HepG2 (cell line): ENCODE results near the gene COX10. TPM values are rescaled to one million over a fixed set of nuclear protein-coding genes. Genes with fewer than 3 reads are reported as not detected.

ENCODE experiments used
- ATAC-seq: fragments of 200-7000 bp; cut with Tn5 transposase; 3 replicates; pipeline ENCODE4 v1.9.1; 2020; ENCODE audit warnings: mild to moderate bottlenecking, moderate library complexity
- BruUV-seq: library from RNA; stranded (reverse); fragments of 400-500 nt; replicated peaks from 2 replicates; lab custom pipeline; 2021; lab: Mats Ljungman, UMichigan
- CTCF ChIA-PET: fragments of 300-600 bp; formaldehyde crosslinking; extraction: SDS; loops from one replicate; lab custom pipeline; 2021; ENCODE audit warnings: low total read pairs, inconsistent platforms, low intra/inter-chr PET ratio; lab: Yijun Ruan, JAX
- POLR2A ChIA-PET: fragments of 350-600 bp; sonication (Branson Sonifier 250); formaldehyde crosslinking; loops from one replicate; lab custom pipeline; 2020; ENCODE audit warnings: antibody characterized with exemption, inconsistent platforms; lab: Yijun Ruan, JAX
- DNase-seq: peaks from one replicate; pipeline ENCODE4 v3.0.0-alpha.2; 2015; ENCODE audit warnings: low spot score
- FAIRE-seq: peaks from 3 replicates; lab custom pipeline; 2011; peaks lifted over from hg19 to GRCh38; lab: Jason Lieb, UNC
- H2AFZ ChIP-seq: one replicate; pipeline ENCODE4 v1.6.1; 2011; ENCODE audit warnings: low read length, inconsistent platforms
- H3K27ac ChIP-seq: fragments of 300-600 bp; 3 replicates; pipeline ENCODE4 v1.8.0; 2011; ENCODE audit warnings: mixed run types, mild to moderate bottlenecking, mixed read lengths, low read length, inconsistent platforms; ENCODE audit not compliant: insufficient read depth; ENCODE audit errors: extremely low read length
- H3K27me3 ChIP-seq, 2 experiments: fragments of 200-600 bp in 1 of 2; 2 replicates in 1 of 2; 3 replicates in 1 of 2; pipeline versions ENCODE4 v1.6.0 to v1.8.0; 2011; ENCODE audit warnings: low read length in 2 of 2, mild to moderate bottlenecking in 2 of 2, moderate library complexity in 2 of 2, inconsistent platforms in 1 of 2; ENCODE audit not compliant: insufficient read depth in 2 of 2, control insufficient read depth in 1 of 2
- H3K36me3 ChIP-seq, 2 experiments: fragments of 200-600 bp in 1 of 2; replicated peaks in 1 of 2; 2 replicates in 1 of 2; 3 replicates in 1 of 2; pipeline versions ENCODE4 v1.5.1 to v1.8.0; 2011; ENCODE audit warnings: low read length in 2 of 2, inconsistent platforms in 1 of 2; ENCODE audit not compliant: insufficient read depth in 2 of 2, control insufficient read depth in 1 of 2
- H3K4me1 ChIP-seq: 2 replicates; pipeline ENCODE4 v1.5.1; 2012; ENCODE audit warnings: low read length, inconsistent platforms; ENCODE audit not compliant: insufficient read depth
- H3K4me2 ChIP-seq: 2 replicates; pipeline ENCODE4 v1.6.0; 2011; ENCODE audit warnings: low read depth, low read length, inconsistent platforms
- H3K4me3 ChIP-seq, 3 experiments: fragments of 200-600 bp in 1 of 3; sonication (generic), shearing (Covaris generic) in 1 of 3; replicated peaks in 1 of 3; 2 replicates each; pipeline ENCODE4 v1.5.1; 2011 to 2016; ENCODE audit warnings: low read length in 3 of 3, inconsistent platforms in 2 of 3, low read depth in 2 of 3, mild to moderate bottlenecking in 2 of 3, control low read depth in 1 of 3, mixed read lengths in 1 of 3; ENCODE audit not compliant: insufficient read depth in 1 of 3
- H3K79me2 ChIP-seq: one replicate; pipeline ENCODE4 v1.6.1; 2011; ENCODE audit warnings: low read length, inconsistent platforms; ENCODE audit not compliant: insufficient read depth
- H3K9ac ChIP-seq: 2 replicates; pipeline ENCODE4 v1.6.0; 2011; ENCODE audit warnings: mild to moderate bottlenecking, low read depth, low read length, inconsistent platforms; ENCODE audit not compliant: insufficient read depth
- H3K9me3 ChIP-seq: 2 replicates; pipeline ENCODE4 v1.5.1; 2012; ENCODE audit warnings: mild to moderate bottlenecking, low read length
- H4K20me1 ChIP-seq: 2 replicates; pipeline ENCODE4 v1.6.0; 2011; ENCODE audit warnings: inconsistent platforms, mild to moderate bottlenecking, low read length, moderate library complexity; ENCODE audit not compliant: insufficient read depth
- STAG1 ChIP-seq: sonication (generic); formaldehyde crosslinking; IDR thresholded peaks from 2 replicates; pipeline ENCODE4 v1.4.0; 2020; ENCODE audit warnings: missing genetic modification reagents
- ZEB1 ChIP-seq: IDR thresholded peaks from 2 replicates; pipeline ENCODE4 v1.6.1; 2012; ENCODE audit warnings: mild to moderate bottlenecking, low read depth, inconsistent platforms; ENCODE audit not compliant: insufficient replicate concordance
- ZSCAN12 ChIP-seq: sonication (generic); formaldehyde crosslinking; IDR thresholded peaks from 2 replicates; pipeline ENCODE4 v1.9.0; 2021; ENCODE audit warnings: mild to moderate bottlenecking, missing genetic modification reagents
- WGBS: methylation state at CpG from one replicate; pipeline ENCODE4 v1.1.6; 2017; ENCODE audit warnings: low lambda C conversion rate; 5-methylcytosine and 5-hydroxymethylcytosine counted together
- in situ Hi-C: cut with HindIII; loops from 2 replicates; pipeline ENCODE4 v1.10.0; 2017; ENCODE audit warnings: low pct_unique_long_range_greater_than_20kb; ENCODE audit not compliant: extremely low pct_ligation_motif_present
- intact Hi-C: fragments of 100-400 bp; cut with micrococcal nuclease; formaldehyde crosslinking; loops from one replicate; pipeline ENCODE4 v1.10.0; 2022; ENCODE audit not compliant: unreplicated experiment
- polyA plus RNA-seq, 8 experiments: library from polyadenylated mRNA; depleted of rRNA in 3 of 8; stranded (reverse) in 7 of 8; unstranded in 1 of 8; fragments of >200 nt; fragmentation: Illumina TruSeq in 4 of 8; extraction: Trizol in 4 of 8; gene quantifications; 2 replicates each; pipeline versions ENCODE4 v1.2.1 to v1.2.3, GENCODE V29; 2011 to 2016; ENCODE audit warnings: low read depth in 4 of 8, missing spikeins in 1 of 8, mixed read lengths in 1 of 8; ENCODE audit not compliant: insufficient read depth in 1 of 8
- total RNA-seq, 5 experiments: library from RNA; depleted of rRNA; stranded (reverse); fragments of >200 nt; fragmentation: Illumina TruSeq; extraction: Trizol; gene quantifications; 2 replicates each; pipeline ENCODE4 v1.2.3, GENCODE V29; 2016; ENCODE audit warnings: low read depth in 1 of 5
- TF ChIP-seq, protein P1 (sequence below): sonication (generic); formaldehyde crosslinking; IDR thresholded peaks from 2 replicates; pipeline ENCODE4 v1.5.0; 2020; ENCODE audit warnings: mild to moderate bottlenecking, missing genetic modification reagents, moderate library complexity
- TF ChIP-seq, protein P2 (sequence below): sonication (generic); formaldehyde crosslinking; IDR thresholded peaks from 2 replicates; pipeline ENCODE4 v1.4.0; 2020; ENCODE audit warnings: mild to moderate bottlenecking, missing genetic modification reagents

COX10 gene
- total and polyA plus RNA-seq, 2 of the 13 experiments (the other 11 are each of a cell fraction or from before 2014, with no cell fraction given), result 13.9 to 20.1 TPM

DNA sequence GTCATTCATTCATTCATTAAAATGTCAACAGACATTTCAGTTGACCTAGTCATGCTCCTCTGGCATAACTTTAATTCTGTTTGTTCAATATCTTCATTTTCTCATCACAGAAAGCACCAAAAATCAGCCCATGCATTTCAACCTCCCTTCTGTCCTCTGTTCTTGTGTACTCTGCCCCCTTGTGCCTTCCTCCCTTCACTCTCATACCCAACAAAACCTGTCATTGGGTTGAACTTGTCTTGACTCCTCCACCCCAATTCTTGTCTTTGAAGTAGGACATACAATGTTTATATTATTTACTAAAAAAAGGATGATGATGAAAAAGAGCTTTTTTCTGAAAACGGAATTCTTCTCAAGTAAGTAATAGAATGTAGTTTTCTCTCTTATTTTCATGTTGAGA lies 43.8 kb downstream of the COX10 start:
- Histone ChIP-seq H3K4me1 (no peaks in the 10 kb centered on the region), H2AFZ (no peak overlapping the region), H3K79me2 (no peaks in the 10 kb centered on the region), H3K36me3 (no peaks in the 10 kb centered on the region; a peak in 1 of 5 replicates), H3K27me3 (no peaks in the 10 kb centered on the region; a peak in 1 of 5 replicates), H4K20me1 (no peaks in the 10 kb centered on the region), H3K27ac (no peak overlapping the region), H3K4me2 (no peak overlapping the region), H3K9ac (no peak overlapping the region), H3K4me3 (no peak overlapping the region), H3K9me3 (no peaks in the 10 kb centered on the region)
- in situ Hi-C loops, result no loop called here
- DNase-seq (no peak), FAIRE-seq (no peak), ATAC-seq (no peak)
- ChIA-PET CTCF (no interaction called here), POLR2A (no interaction called here)
- intact Hi-C loops, result no loop called here
- 87% methylated on average over 1 of the region's 1 CpG for WGBS
- no peak for TF ChIP-seq ZSCAN12 (CRISPR knock-in tag)
- TF ChIP-seq, protein P1, sequence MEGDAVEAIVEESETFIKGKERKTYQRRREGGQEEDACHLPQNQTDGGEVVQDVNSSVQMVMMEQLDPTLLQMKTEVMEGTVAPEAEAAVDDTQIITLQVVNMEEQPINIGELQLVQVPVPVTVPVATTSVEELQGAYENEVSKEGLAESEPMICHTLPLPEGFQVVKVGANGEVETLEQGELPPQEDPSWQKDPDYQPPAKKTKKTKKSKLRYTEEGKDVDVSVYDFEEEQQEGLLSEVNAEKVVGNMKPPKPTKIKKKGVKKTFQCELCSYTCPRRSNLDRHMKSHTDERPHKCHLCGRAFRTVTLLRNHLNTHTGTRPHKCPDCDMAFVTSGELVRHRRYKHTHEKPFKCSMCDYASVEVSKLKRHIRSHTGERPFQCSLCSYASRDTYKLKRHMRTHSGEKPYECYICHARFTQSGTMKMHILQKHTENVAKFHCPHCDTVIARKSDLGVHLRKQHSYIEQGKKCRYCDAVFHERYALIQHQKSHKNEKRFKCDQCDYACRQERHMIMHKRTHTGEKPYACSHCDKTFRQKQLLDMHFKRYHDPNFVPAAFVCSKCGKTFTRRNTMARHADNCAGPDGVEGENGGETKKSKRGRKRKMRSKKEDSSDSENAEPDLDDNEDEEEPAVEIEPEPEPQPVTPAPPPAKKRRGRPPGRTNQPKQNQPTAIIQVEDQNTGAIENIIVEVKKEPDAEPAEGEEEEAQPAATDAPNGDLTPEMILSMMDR (CRISPR knock-in tag), result peak; percentile 38
- TF ChIP-seq STAG1 (CRISPR knock-in tag), result peak; percentile 21; the same call in 1 of the 2 replicates
- no TSS peak for BruUV-seq

DNA sequence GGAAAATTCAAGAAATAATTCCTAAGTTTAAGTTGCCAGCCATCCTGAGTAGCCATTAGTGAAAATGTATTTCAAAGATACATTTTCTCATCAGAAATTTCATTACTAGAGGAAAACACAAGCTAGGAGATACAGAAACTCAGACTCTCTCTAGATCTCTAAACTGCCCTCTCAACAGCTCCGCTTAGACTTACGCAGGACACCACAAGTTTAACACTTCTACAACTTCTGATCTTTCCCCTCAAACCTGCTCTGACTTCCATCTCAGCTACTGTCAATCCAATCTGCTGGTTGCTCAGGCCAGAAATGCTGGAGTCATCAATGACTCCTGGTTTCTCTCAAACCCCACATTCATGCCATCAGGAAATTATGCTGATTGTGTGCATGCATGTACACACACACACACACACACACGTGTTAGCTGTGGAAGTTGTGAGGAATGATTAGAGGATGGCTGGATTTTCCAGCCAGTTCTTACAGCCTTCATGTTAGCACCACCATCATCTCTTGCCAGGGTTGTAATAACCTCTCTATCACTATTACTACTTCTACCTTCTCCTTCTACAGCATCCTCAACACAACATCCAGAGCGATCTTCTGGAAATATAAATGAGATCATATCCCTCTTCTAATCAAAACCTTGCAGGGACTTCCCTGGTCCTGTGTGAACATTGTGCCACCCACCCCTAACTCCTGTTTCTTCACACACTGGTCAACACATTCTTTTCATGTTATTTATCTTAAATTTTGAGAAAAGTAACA lies 47.1 kb downstream of the COX10 start:
- no peaks in the 10 kb centered on the region; a peak in 1 of 5 replicates for H3K27me3 ChIP-seq
- H2AFZ ChIP-seq, result no peak overlapping the region
- WGBS, result 96% methylated on average over 4 of the region's 4 CpGs
- DNase-seq (no peak), ATAC-seq (no peak), FAIRE-seq (no peak)
- no peaks in the 10 kb centered on the region; a peak in 1 of 5 replicates for H3K36me3 ChIP-seq
- BruUV-seq, result no TSS peak
- intact Hi-C loops, result no loop called here
- in situ Hi-C loops, result no loop called here
- ChIA-PET POLR2A (no interaction called here), CTCF (no interaction called here)
- no peak overlapping the region for H3K4me3 ChIP-seq
- no peaks in the 10 kb centered on the region for H3K4me1 ChIP-seq
- no peak overlapping the region for H3K9ac ChIP-seq
- H4K20me1 ChIP-seq, result no peaks in the 10 kb centered on the region
- no peak overlapping the region for H3K4me2 ChIP-seq
- H3K79me2 ChIP-seq, result no peaks in the 10 kb centered on the region
- no peaks in the 10 kb centered on the region for H3K9me3 ChIP-seq
- no peak overlapping the region for H3K27ac ChIP-seq
- no peak for TF ChIP-seq ZEB1
- TF ChIP-seq, protein P2, sequence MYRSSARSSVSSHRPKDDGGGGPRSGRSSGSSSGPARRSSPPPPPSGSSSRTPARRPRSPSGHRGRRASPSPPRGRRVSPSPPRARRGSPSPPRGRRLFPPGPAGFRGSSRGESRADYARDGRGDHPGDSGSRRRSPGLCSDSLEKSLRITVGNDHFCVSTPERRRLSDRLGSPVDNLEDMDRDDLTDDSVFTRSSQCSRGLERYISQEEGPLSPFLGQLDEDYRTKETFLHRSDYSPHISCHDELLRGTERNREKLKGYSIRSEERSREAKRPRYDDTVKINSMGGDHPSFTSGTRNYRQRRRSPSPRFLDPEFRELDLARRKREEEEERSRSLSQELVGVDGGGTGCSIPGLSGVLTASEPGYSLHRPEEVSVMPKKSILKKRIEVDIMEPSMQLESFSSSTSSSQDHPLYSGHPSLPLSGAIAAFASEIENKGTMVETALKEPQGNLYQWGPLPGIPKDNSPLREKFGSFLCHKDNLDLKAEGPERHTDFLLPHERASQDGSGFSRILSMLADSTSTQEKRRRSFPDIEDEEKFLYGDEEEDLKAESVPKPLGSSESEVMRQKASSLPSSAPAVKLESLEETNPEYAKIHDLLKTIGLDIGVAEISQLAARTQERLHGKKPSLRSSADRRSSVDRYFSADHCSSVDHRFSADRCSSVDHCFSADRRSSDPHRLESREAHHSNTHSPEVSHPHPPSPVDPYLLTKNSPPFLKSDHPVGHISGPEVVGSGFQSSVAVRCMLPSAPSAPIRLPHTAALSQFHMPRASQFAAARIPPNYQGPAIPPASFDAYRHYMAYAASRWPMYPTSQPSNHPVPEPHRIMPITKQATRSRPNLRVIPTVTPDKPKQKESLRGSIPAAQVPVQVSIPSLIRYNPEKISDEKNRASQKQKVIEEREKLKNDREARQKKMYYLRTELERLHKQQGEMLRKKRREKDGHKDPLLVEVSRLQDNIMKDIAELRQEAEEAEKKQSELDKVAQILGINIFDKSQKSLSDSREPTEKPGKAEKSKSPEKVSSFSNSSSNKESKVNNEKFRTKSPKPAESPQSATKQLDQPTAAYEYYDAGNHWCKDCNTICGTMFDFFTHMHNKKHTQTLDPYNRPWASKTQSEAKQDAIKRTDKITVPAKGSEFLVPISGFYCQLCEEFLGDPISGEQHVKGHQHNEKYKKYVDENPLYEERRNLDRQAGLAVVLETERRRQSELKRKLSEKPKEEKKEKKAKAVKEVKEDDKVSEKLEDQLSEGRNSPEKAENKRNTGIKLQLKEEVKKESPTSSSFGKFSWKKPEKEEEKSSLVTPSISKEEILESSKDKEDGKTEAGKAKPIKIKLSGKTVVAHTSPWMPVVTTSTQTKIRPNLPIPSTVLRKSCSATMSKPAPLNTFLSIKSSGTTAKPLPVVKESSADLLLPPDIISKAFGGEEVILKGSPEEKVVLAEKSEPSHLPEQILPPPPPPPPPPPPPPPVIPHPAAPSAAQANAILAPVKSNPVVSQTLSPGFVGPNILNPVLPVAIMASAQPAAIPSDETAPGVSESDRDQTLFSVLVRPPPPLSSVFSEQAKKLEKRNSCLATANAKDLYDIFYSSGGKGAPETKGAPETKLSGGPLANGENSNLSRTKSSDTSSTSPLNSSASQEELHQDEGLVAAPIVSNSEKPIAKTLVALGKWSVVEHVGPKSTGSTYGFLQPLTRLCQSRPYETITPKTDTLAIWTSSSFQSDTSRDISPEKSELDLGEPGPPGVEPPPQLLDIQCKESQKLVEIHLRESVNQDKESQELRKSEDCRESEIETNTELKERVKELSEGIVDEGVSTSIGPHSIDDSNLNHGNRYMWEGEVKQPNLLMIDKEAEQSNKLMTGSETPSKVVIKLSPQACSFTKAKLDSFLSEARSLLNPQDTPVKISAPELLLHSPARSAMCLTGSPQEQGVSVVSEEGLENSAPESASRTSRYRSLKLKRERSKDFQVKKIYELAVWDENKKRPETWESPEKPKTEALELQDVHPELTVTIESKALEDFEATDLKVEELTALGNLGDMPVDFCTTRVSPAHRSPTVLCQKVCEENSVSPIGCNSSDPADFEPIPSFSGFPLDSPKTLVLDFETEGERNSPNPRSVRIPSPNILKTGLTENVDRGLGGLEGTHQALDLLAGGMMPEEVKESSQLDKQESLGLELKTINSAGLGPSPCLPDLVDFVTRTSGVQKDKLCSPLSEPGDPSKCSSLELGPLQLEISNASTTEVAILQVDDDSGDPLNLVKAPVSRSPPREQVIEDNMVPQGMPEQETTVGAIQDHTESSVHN (CRISPR knock-in tag), result no peak
